ENCODE results near the gene CHST11.
"Not testable (repeated sequence)": the region's sequence is repeated elsewhere in the genome, so short reads cannot be mapped to it uniquely, and the experiment has no call there.

CHST11 gene

GRCh38 chr12:104515899-104516298, 59.2 kb downstream of the CHST11 start:
- in situ Hi-C loops (cut with MboI; ENCODE audit: low pct_unique_long_range_greater_than_20kb, low sequenced_read_pairs), result no loop called here
- DNase-seq, result no peak

DNA sequence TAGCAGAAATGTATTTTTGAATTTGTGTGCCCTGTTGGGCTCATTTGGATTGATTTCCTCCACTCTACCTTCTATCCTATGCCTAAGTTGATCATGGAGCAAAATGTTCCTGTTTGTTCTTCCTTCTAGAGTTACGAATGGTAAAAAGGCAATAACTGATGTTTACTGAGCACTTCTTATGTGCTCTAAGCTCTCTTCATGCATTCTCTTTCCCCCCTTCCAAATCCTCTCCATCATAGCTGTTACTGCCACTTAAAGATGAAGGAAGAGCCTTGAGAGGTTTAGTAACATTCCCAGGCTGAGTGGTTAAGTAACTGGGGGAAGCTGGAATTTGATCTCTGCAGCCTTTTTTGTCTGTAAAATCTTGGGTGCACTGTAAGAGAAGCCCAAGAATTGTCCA, 60.1 kb downstream of the CHST11 start:
- in situ Hi-C loops (cut with MboI; ENCODE audit: low pct_unique_long_range_greater_than_20kb, low sequenced_read_pairs), result no loop called here

DNA sequence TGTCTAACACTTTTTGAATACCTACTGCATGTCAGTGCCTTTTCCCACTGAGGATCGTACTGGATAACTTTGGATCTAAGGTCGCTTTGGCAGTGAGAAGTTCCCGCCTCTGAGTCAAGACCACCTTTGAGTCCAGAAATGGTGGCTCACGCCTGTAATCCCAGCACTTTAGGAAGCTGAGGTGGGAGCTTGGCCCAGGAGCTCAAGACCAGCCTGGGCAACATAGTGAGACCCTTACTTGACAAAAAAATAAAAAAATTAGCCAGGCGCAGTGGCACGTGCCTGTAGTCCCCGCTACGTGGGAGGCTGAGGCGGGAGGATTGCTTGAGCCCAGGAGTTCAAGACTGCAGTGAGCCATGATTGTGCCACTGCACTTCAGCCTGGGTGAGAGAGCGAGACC, 61.1 kb downstream of the CHST11 start:
- in situ Hi-C loops (cut with MboI; ENCODE audit: low pct_unique_long_range_greater_than_20kb, low sequenced_read_pairs), result no loop called here
- no peak for DNase-seq

More for the DNA sequence above, 60.1 kb downstream of the CHST11 start:
- no peak for DNase-seq

- in situ Hi-C loops (cut with MboI; ENCODE audit: low pct_unique_long_range_greater_than_20kb, low sequenced_read_pairs), result no loop called here
Observed at GRCh38 chr12:104519190-104520019, 62.7 kb downstream of the CHST11 start.

DNA sequence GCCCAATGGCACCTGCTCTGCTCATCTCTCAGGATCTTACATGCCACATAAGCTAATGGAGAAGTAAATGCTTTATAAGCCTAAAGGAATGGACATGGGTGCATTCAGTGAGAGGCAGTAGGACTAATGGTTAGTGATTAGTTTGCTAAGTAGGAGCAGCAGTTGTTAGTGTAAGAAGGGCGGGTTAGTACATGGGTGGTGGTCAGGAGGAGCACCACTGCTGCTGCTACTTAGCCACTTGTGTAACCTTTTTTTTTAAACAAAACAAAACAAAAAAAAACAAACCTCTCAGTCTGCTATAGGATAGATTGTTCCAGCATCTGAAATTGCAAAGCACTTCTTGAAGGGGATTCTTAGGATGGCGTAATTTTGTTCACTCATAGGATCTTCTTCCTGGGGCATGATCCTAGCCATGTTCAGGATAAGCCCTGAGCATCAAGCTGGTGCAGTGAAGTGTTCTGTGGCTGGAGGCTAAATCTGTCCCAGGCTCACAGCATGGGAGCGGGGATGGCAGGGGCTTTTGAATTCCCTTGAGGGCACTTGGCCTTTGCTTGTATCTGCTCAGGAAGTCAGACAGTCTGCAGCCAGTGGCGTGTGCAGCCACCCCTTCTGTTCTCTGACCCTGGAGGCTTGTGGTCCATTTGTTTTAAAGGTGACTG, 63.6 kb downstream of the CHST11 start:
- DNase-seq, result no peak
- in situ Hi-C loops (cut with MboI; ENCODE audit: low pct_unique_long_range_greater_than_20kb, low sequenced_read_pairs), result no loop called here

More at GRCh38 chr12:104519190-104520019, 62.7 kb downstream of the CHST11 start:
- peak; percentile 81 for DNase-seq

- DNase-seq, result no peak
- in situ Hi-C loops (cut with MboI; ENCODE audit: low pct_unique_long_range_greater_than_20kb, low sequenced_read_pairs), result no loop called here
Observed at GRCh38 chr12:104521731-104522130, 65.0 kb downstream of the CHST11 start.

- in situ Hi-C loops (cut with MboI; ENCODE audit: low pct_unique_long_range_greater_than_20kb, low sequenced_read_pairs), result no loop called here
- peak; percentile 65 for DNase-seq
Observed at GRCh38 chr12:104522985-104523722, 66.4 kb downstream of the CHST11 start.

DNA sequence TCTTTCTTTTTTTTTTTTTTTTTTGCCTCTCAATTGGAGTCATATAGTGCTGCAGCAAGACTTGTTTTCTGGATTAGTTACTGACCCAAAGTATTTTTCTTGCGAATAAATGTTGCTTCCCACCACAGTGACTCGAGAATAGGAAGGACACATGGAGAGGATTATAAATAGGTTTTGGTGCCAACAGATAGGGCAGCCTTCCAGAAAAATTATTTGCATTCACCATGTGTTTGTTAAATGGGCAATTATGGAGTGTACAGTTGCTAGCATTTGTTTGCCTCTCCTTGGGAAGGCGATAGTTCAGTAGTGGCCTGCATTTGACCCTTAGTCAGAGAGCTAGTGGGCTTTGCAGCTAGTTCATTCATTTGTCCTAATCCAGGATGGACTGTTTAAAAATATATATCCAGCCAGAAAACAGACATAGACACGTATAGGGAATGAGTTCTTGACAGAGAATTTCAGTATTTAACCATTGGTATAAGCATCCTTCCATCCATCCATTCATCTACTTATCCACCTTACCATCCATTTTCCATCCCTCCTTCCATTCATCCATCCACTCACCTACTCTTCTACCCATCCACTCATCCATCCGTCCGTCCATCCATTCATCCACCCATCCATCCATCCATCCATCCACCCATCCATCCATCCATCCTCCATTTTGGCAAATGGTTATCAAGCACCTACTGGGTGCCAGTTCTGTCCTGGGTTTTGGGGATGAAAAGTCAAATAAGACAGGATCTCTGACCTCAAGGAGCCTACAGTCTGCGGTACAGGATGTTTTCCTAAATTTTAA, 67.5 kb downstream of the CHST11 start:
- in situ Hi-C loops (cut with MboI; ENCODE audit: low pct_unique_long_range_greater_than_20kb, low sequenced_read_pairs), result no loop called here
- DNase-seq, result no peak

DNA sequence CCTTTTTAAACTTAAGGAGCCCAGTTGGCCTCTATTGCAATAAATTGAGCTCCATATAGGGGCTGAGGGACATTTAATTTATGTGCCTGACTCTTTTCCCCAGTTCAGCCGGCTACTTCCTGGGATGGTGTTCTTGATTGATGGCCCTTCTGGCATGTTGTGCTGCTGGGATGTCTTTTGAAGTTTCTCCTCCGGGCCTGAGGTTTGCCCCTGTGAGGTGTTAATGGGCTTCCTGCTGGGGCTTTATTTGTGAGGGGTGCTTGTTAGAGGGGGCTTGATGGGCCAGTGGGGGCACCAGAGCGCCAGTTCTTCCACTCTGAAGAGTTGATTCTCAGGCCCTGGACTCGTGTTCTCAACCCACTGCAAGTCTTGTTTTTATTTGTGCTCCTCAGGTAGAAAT, 69.6 kb downstream of the CHST11 start:
- DNase-seq, result no peak
- in situ Hi-C loops (cut with MboI; ENCODE audit: low pct_unique_long_range_greater_than_20kb, low sequenced_read_pairs), result no loop called here

GRCh38 chr12:104526751-104527150, 70.0 kb downstream of the CHST11 start:
- in situ Hi-C loops (cut with MboI; ENCODE audit: low pct_unique_long_range_greater_than_20kb, low sequenced_read_pairs), result no loop called here
- no peak for DNase-seq

DNA sequence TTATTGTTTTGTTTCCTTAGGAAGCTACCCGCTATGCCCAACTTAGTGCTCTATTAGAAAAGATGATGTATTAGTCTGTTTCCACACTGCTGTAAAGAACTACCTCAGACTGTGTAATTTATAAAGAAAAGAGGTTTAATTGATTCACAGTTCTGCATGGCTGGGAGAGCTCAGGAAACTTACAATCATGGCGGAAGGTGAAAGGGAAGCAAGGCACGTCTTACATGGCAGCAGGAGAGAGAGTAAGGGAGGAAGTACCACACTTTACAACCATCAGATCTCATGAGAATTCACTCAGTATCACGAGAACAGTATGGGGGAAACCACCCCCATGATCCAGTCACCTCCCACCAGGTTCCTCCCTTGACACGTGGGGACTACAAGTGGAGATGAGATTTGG, 70.9 kb downstream of the CHST11 start:
- in situ Hi-C loops (cut with MboI; ENCODE audit: low pct_unique_long_range_greater_than_20kb, low sequenced_read_pairs); DNase-seq: not testable (repeated sequence)

- DNase-seq, result no peak
- in situ Hi-C loops (cut with MboI; ENCODE audit: low pct_unique_long_range_greater_than_20kb, low sequenced_read_pairs), result no loop called here
Observed at GRCh38 chr12:104529130-104529874, 72.6 kb downstream of the CHST11 start.

GRCh38 chr12:104532636-104533035, 75.9 kb downstream of the CHST11 start:
- no peak for DNase-seq
- in situ Hi-C loops (cut with MboI; ENCODE audit: low pct_unique_long_range_greater_than_20kb, low sequenced_read_pairs), result no loop called here

- in situ Hi-C loops (cut with MboI; ENCODE audit: low pct_unique_long_range_greater_than_20kb, low sequenced_read_pairs), result no loop called here
- DNase-seq, result no peak
Observed at GRCh38 chr12:104533134-104533533, 76.4 kb downstream of the CHST11 start.

DNA sequence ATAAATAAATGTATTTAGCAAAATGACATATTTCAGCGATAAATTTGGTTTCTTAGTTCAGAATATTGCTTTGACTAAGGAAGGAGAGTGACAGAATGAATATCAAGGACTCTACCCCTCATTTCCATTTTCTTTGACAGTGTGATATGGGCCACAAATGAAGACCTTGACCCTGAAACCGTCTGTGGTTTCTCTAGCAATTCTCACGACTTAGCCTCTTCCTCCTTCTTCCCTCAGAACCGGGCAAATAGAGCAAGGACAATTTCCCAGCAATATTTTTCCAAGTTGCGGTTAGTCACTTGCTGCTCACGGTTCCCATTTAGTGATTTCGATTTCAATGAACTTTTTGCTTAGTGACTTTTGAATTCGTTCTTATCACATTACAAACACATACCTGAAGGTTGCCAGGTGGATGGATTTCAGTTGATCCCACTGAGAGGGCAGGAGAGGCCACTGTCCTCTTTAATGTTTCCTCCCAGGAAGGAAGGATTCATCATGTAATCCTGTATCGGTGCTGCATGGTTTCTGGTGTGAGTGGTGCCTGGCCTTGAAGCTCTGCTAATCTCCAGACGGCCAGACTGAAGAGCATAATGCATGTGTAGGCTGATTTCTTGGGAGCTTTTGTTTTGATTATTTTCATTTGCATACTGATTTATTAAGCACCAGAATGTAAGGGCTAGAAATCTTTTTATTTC, 77.6 kb downstream of the CHST11 start:
- in situ Hi-C loops (cut with MboI; ENCODE audit: low pct_unique_long_range_greater_than_20kb, low sequenced_read_pairs), result no loop called here

DNA sequence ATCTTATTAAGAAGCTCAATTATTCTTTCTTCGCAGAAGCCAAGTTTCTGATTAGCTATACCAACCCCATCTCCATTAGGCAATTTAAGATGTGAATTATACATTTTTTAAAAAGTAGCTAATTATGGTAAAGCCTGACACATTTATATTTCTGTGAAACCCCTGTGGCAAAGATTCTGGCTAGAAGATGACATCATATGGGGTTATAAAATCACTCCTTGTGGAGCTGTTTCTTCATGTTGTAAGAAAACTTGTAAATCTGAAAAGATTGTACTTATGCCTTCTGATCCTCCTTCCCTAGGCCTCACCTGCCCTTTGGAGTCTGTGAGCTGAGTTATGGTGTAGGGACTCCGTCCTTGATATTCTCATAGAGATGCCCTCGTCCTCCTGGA, 78.1 kb downstream of the CHST11 start:
- in situ Hi-C loops (cut with MboI; ENCODE audit: low pct_unique_long_range_greater_than_20kb, low sequenced_read_pairs), result no loop called here
- no peak for DNase-seq

More for the DNA sequence above, 77.6 kb downstream of the CHST11 start:
- DNase-seq, result no peak

DNA sequence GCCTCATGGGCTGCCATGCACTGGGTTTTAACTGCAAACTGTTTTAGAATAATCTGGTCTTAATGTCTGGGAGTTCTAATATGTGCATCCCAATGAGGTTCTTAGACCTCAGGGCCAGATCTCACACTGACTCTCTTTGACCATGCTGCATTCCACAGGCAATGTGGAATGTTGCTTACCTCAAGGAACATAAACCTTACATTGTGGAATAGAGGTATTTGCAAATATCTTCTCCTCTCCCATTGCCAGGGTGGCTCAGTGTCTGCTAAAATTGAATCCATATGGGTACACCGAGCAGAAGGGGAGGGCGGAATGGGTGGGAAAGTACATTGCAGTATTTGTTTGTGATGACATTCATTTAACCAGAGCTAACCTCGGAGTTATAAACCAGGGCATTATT, 78.6 kb downstream of the CHST11 start:
- in situ Hi-C loops (cut with MboI; ENCODE audit: low pct_unique_long_range_greater_than_20kb, low sequenced_read_pairs), result no loop called here
- DNase-seq, result no peak

GRCh38 chr12:104536841-104537240, 80.1 kb downstream of the CHST11 start:
- in situ Hi-C loops (cut with MboI; ENCODE audit: low pct_unique_long_range_greater_than_20kb, low sequenced_read_pairs), result no loop called here
- DNase-seq, result no peak
